Hepatic stellate cell (primary cell): ENCODE data around the gene SPATS2L.

Source experiments
- DNase-seq: peaks from one replicate; pipeline ENCODE4 v3.0.0; 2011; ENCODE audit warnings: low spot score

SPATS2L gene

DNA sequence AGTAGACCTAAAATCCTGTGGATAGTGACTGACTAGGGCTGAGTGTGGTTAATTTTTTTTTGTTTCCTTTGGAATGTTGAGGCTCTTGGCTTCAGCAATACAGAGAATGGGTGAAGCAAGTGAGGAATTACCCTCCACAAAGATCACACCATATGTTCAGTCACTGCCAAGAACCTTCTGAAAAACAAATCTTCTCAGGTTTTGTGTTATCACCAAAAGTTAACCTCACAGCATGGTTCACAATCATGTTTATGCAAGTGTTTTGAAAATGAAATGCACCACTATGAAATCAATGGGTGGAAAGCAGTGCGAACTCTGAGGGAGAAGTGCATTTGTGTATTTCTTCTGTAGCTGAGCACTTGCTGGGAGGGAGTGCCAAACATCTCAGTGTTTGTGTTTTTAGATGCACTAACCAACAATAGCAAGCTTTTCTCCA, 44.4 kb downstream of the SPATS2L start:
- DNase-seq: peak; percentile 17

DNA sequence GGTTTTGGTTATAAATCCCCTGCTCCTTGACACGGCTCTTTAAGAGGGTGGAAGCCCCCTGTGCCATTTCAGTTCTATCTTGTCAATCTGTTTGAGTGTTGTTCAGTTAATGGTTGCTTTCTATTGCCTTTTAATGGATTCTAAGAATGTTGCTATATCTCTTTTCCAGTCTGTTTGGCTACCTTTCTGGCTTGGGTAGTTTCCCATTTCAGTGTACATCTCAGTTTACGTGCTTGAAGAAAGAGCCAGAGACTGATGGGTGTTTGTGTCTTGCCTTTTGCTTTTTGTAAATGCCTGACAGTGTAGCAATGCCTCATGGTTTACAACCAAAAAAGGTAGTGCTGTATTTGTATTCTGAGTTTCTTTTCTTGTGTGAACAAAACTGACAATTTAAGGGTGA, 45.3 kb downstream of the SPATS2L start:
- DNase-seq: no peak

- DNase-seq: no peak
Measured at GRCh38 chr2:200352636-200353035, 46.1 kb downstream of the SPATS2L start.

- no peak for DNase-seq
Measured at GRCh38 chr2:200353120-200353519, 46.6 kb downstream of the SPATS2L start.

DNA sequence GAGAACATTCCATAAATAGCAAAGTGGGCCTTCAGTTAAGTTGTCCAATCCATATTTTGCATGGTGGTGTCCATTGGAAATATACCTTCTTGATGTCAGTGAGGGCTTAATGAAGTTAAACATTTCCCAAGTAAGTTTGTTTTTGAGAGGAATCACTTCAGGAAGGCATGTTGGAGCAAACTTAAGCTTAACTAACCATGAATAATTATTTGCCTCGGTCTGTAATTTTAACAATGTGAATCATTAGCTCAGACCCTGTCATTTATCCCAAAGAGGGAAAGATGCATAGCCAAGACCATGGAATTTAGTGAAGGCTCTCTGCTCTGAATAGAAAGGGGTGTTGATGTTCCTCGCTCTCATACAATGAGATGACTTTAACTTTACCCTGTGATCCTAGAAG, 47.4 kb downstream of the SPATS2L start:
- no peak for DNase-seq

- DNase-seq: no peak
Measured at GRCh38 chr2:200354833-200355751, 48.6 kb downstream of the SPATS2L start.

DNA sequence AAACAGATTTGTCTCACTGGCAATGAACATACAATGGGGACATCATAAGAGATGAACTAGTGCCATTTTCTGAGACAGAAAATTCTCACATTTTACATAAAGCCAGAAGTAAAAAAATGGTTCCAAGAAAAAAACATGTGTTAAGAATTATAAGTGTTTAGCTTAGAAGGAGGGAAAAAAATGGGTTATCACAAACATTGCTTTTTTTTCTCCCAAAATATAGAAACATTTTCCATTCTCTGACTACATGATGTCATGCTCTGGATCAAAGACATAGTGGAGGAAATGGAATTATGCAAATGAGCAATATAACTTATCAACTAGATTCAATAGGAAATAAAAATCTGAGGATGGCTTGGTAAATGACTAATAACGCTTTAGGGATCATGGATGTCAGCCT, 49.8 kb downstream of the SPATS2L start:
- DNase-seq: no peak

GRCh38 chr2:200356857-200357384, 50.4 kb downstream of the SPATS2L start:
- no peak for DNase-seq

DNA sequence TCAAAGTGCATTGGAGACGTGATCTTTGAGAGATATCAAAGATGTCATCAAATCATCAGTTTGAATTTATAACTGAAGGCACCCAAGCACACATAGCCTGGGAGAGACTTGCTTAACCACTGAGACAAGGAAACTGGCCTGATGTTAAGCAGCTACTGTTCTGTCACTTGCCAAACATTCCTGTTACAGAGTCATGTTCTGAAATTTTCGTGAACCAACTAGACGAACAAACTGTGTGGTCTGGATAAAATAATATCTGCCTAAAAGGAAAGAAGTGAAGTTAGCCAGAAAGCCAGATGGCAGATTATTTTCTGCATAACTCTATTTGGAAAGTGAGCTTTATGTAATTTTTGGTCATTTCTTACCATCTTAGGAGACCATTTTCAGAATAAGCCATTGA, 51.4 kb downstream of the SPATS2L start:
- no peak for DNase-seq

- DNase-seq: no peak
Measured at GRCh38 chr2:200359552-200359951, 53.1 kb downstream of the SPATS2L start.

- no peak for DNase-seq
Measured at GRCh38 chr2:200360364-200360763, 53.9 kb downstream of the SPATS2L start.

GRCh38 chr2:200362202-200362917, 55.9 kb downstream of the SPATS2L start:
- DNase-seq: no peak

DNA sequence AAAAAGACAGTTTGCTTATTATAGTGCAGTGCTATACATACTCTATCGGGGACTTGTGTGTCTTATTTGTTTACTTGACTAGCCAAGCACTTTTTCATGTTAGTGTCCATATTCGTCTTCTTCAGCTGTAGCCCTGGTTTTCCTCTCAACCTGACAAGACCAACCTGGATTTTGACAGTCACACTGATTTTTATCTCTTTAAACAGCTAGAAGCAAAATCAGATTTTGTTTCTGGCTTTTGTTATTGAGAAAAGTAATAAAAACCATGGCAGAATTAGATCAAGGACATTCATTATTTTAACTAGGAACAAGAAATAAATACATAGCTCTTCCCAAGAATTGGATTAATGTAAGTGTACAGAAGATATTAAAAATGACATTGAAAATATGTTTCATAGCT, 56.8 kb downstream of the SPATS2L start:
- no peak for DNase-seq

GRCh38 chr2:200364142-200364541, 57.6 kb downstream of the SPATS2L start:
- no peak for DNase-seq

DNA sequence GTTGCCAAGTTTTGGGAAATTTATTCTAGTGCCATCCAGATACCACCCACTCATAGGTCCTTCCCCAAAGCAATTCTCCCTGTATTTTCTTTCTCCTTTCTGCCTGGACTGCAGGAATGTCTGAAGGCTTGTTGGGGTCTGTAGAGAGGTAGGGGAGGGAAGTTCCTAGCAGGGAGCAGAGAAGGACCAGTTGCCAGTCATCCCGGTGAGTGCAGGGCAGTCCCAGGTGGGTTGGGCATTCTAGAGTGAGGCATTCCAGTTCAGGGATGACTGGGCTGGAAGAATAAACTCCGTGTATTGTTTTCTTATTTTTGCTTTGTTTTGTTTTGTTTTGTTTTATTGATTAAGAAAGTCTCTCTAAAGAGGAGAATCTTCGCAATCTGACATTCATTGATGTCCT, 58.1 kb downstream of the SPATS2L start:
- DNase-seq: no peak

- DNase-seq: no peak
Measured at GRCh38 chr2:200365209-200365608, 58.7 kb downstream of the SPATS2L start.

- DNase-seq: no peak
Measured at GRCh38 chr2:200367155-200367554, 60.7 kb downstream of the SPATS2L start.

GRCh38 chr2:200369886-200370285, 63.4 kb downstream of the SPATS2L start:
- DNase-seq: no peak

- no peak for DNase-seq
Measured at GRCh38 chr2:200373231-200373630, 66.7 kb downstream of the SPATS2L start.

DNA sequence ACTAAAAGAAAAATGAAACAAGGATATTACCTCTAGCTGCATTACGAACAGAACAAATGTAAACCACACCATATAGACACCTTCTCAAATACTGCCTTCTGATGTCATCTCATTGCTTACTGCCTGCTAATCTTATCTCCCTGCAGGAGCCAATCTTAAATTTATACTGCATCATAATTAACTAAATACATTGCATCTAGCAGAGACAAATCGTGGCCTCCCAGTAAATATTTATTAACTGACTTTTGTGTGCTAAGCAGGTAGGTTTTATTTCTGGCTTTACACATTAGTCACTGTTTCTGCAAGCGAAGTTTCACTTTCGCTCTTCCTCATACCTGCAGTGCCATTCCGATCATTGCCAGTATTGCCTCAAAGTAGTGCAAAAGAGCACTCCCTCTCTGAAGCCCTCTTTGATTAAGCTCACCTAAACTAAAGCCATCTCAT, 67.5 kb downstream of the SPATS2L start:
- no peak for DNase-seq

GRCh38 chr2:200376513-200377354, 70.2 kb downstream of the SPATS2L start:
- DNase-seq: no peak
